ENCODE results near the gene ARL5B.

- TF ChIP-seq HMGXB4 (CRISPR knock-in tag; IDR thresholded peaks at IDR 0.05) (no peak), MYC (IDR thresholded peaks at IDR 0.05; ENCODE audit: low read depth, low read length) (no peak), MYC (CRISPR knock-in tag; IDR thresholded peaks at IDR 0.05; ENCODE audit: borderline replicate concordance, low read depth) (no peak), ATF1 (CRISPR knock-in tag; IDR thresholded peaks at IDR 0.05) (no peak), ATF1 (tag; IDR thresholded peaks at IDR 0.05) (no peak), POLR2A (conservative IDR thresholded peaks at IDR 0.05) (no peak), EP300 (IDR thresholded peaks at IDR 0.05; ENCODE audit: low read length) (no peak), ZBTB40 (IDR thresholded peaks at IDR 0.05) (no peak), ZBTB40 (CRISPR knock-in tag; IDR thresholded peaks at IDR 0.05) (no peak), RFX5 (IDR thresholded peaks at IDR 0.05; ENCODE audit: low read depth, low read length) (no peak), YY1 (IDR thresholded peaks at IDR 0.05; ENCODE audit: borderline replicate concordance in 1 of 3, control insufficient read depth in 1 of 3, extremely low read depth in 1 of 3, insufficient read depth in 3 of 3, insufficient read length in 1 of 3, insufficient replicate concordance in 2 of 3, low read depth in 1 of 3, low read length in 2 of 3) (no peak)
Measured at GRCh38 chr10:18690541-18690940, 31.3 kb downstream of the ARL5B start.
